ENCODE results near the gene RNASE7. TPM values are rescaled to one million over a fixed set of nuclear protein-coding genes. Genes with fewer than 3 reads are reported as not detected.

Gene RNASE7, protein sequence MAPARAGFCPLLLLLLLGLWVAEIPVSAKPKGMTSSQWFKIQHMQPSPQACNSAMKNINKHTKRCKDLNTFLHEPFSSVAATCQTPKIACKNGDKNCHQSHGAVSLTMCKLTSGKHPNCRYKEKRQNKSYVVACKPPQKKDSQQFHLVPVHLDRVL
- under 1 TPM in 1 of 4 donors, not detected in 3; 0.23 TPM for total RNA-seq

- TF ChIP-seq POLR2AphosphoS5 (IDR thresholded peaks at IDR 0.05) (no peak), POLR2A (IDR thresholded peaks at IDR 0.05) (no peak), EP300 (IDR thresholded peaks at IDR 0.05) (no peak)
- TF ChIP-seq, protein P1, sequence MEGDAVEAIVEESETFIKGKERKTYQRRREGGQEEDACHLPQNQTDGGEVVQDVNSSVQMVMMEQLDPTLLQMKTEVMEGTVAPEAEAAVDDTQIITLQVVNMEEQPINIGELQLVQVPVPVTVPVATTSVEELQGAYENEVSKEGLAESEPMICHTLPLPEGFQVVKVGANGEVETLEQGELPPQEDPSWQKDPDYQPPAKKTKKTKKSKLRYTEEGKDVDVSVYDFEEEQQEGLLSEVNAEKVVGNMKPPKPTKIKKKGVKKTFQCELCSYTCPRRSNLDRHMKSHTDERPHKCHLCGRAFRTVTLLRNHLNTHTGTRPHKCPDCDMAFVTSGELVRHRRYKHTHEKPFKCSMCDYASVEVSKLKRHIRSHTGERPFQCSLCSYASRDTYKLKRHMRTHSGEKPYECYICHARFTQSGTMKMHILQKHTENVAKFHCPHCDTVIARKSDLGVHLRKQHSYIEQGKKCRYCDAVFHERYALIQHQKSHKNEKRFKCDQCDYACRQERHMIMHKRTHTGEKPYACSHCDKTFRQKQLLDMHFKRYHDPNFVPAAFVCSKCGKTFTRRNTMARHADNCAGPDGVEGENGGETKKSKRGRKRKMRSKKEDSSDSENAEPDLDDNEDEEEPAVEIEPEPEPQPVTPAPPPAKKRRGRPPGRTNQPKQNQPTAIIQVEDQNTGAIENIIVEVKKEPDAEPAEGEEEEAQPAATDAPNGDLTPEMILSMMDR (IDR thresholded peaks at IDR 0.05): no peak
- Histone ChIP-seq H3K9me3 (no peaks in the 10 kb centered on the region), H3K36me3 (no peaks in the 10 kb centered on the region), H3K4me3 (no peak within 1 kb of the TSS), H3K4me1 (peaks cover 14 to 44% (median 17%) of the 10 kb centered on the region in 3 donors), H3K27ac (no peak within 1 kb of the TSS), H3K27me3 (no peaks in the 10 kb centered on the region)
- ATAC-seq: no peak
- WGBS, 2 donors (ENCODE audit: low coverage in 1 of 2): 66 to 67% methylated on average over 7 to 8 of the region's 11 CpGs
Observed at GRCh38 chr14:21041676-21042433, at the start of gene RNASE7. TSS of gene RNASE7 (plus strand) at chr14:21042362. CDS start at chr14:21042993, 631 bp downstream.

DNA sequence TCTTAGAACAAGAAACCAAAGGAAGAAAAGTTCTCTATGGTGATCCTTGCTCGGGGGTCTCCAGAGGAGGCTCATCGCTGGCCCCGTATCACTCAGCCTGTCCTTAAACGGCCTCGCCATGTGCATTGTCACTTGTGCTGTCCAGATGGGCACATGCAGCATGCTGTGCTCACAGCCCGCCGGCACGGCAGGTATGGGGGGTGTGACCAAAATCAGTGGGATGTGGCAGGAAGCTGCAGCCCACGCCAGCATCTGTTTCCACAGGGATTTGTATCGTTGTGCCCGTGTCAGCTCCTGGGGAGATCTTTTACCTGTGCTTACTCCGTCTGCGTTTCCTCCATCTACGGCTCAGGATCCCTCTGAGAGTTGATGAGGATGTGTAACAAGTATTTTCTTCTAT, 45.6 kb upstream of the RNASE7 start:
- WGBS, 2 donors (ENCODE audit: low coverage in 1 of 2): 77 to 83% methylated on average over 7 to 10 of the region's 14 CpGs
- Histone ChIP-seq H3K27me3 (no peaks in the 10 kb centered on the region), H3K27ac (no peak overlapping the region), H3K36me3 (peaks cover 8 to 61% of the 10 kb centered on the region in 2 donors), H3K4me1 (peaks cover 0 to 11% (median 0%) of the 10 kb centered on the region in 3 donors), H3K9me3 (no peaks in the 10 kb centered on the region), H3K4me3 (no peak overlapping the region)
- ATAC-seq: no peak
- TF ChIP-seq, protein P1 (IDR thresholded peaks at IDR 0.05): no peak

GRCh38 chr14:20997115-20997514, 45.0 kb upstream of the RNASE7 start:
- H3K4me1 ChIP-seq: peaks cover 0 to 5% (median 0%) of the 10 kb centered on the region in 3 donors
- H3K4me3 ChIP-seq: no peak overlapping the region
- no peak overlapping the region for H3K27ac ChIP-seq
- H3K9me3 ChIP-seq: no peaks in the 10 kb centered on the region
- 44 to 45% methylated on average over 4 of the region's 4 CpGs for WGBS, 2 donors (ENCODE audit: low coverage in 1 of 2)
- TF ChIP-seq POLR2A (IDR thresholded peaks at IDR 0.05) (no peak), EP300 (IDR thresholded peaks at IDR 0.05) (no peak), POLR2AphosphoS5 (IDR thresholded peaks at IDR 0.05) (no peak)
- TF ChIP-seq, protein P1 (IDR thresholded peaks at IDR 0.05): no peak
- H3K36me3 ChIP-seq: peaks cover 8 to 57% of the 10 kb centered on the region in 2 donors
- no peaks in the 10 kb centered on the region for H3K27me3 ChIP-seq
- ATAC-seq: no peak

DNA sequence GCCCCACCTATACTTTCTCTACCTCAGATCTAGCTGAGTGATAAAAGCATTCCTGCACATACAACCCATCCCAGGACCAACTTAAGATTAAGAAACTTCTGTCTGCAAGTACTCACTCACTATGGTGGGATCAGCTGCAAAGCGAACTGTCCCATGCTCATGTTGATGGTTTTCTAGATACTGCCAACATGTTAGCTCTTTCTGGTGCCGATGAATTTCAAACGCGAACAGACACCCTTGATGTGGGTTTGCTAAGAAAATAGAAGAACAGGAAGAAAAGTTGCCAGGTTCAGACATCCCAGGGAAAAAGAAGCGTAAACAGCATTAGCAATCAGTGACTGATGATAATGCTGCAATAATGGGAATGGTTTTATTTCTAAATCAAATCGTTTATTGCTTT, 44.6 kb upstream of the RNASE7 start:
- H3K9me3 ChIP-seq: no peaks in the 10 kb centered on the region
- no peak for ATAC-seq
- H3K27ac ChIP-seq: no peak overlapping the region
- 65 to 79% methylated on average over 6 of the region's 6 CpGs for WGBS, 2 donors (ENCODE audit: low coverage in 1 of 2)
- no peaks in the 10 kb centered on the region for H3K27me3 ChIP-seq
- no peak overlapping the region for H3K4me3 ChIP-seq
- TF ChIP-seq POLR2A (IDR thresholded peaks at IDR 0.05) (no peak), EP300 (IDR thresholded peaks at IDR 0.05) (no peak), POLR2AphosphoS5 (IDR thresholded peaks at IDR 0.05) (no peak)
- TF ChIP-seq, protein P1 (IDR thresholded peaks at IDR 0.05): no peak
- H3K4me1 ChIP-seq: peaks cover 0 to under 1% (median 0%) of the 10 kb centered on the region in 3 donors
- peaks cover 8 to 52% of the 10 kb centered on the region in 2 donors for H3K36me3 ChIP-seq

DNA sequence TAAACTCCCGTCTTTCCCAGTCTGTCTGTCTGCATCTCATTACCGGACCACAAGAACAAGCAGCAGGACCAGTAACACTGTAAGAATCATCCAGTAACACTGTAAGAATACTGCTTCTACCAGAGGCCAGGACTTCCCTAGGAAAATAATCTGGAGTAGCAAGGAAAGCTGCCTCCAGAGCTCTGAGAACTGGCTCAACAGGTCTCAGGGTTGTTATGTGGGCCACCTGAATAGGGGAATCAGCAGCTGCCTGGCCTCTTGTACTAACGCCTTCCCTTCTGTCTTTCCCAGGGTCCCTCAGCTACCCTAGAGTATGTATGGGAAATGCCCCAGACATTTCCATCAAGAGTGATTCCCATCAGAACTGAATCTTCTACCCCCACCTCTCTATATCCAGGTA, 44.0 kb upstream of the RNASE7 start:
- peaks cover 8 to 46% of the 10 kb centered on the region in 2 donors for H3K36me3 ChIP-seq
- no peak overlapping the region for H3K27ac ChIP-seq
- TF ChIP-seq EP300 (IDR thresholded peaks at IDR 0.05): no peak
- no peak for TF ChIP-seq POLR2A (IDR thresholded peaks at IDR 0.05)
- no peak for TF ChIP-seq POLR2AphosphoS5 (IDR thresholded peaks at IDR 0.05)
- TF ChIP-seq, protein P1 (IDR thresholded peaks at IDR 0.05): no peak
- H3K4me3 ChIP-seq: no peak overlapping the region
- no peaks in the 10 kb centered on the region for H3K27me3 ChIP-seq
- 54 to 80% methylated on average over 1 to 3 of the region's 3 CpGs for WGBS, 2 donors (ENCODE audit: low coverage in 1 of 2)
- no peaks in the 10 kb centered on the region for H3K4me1 ChIP-seq
- H3K9me3 ChIP-seq: no peaks in the 10 kb centered on the region
- ATAC-seq: no peak

Data from gastroesophageal sphincter (tissue), 4 donors.